ENCODE measurements around the gene JMJD6.
"Not testable (repeated sequence)": the region's sequence is repeated elsewhere in the genome, so short reads cannot be mapped to it uniquely, and the experiment has no call there.

The JMJD6 gene

DNA sequence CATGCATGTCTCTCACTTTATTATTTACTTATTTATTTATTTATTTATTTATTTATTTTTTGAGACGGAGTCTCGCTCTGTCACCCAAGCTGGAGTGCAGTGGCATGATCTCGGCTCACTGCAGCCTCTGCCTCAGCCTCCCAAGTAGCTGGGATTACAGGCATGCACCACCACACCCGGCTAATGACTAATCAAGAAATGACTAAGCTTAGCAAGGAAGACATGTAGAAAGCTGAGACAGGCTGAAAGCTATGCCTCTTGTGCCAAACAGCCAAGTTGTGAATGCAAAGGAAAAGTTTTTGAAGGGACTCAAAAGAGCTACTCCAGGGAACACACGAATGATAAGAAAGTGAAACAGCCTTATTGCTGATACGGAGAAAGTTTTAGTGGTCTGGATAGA, 19.4 kb upstream of the JMJD6 start:
- H3K9ac ChIP-seq (ENCODE audit: low read length); H3K9me3 ChIP-seq (ENCODE audit: control insufficient read depth, low read length); H3K27me3 ChIP-seq (ENCODE audit: control insufficient read depth, insufficient read depth, low read length); H3K36me3 ChIP-seq (ENCODE audit: control insufficient read depth, insufficient read depth, low read length); H3K4me1 ChIP-seq (ENCODE audit: control insufficient read depth, insufficient read depth, low read length); H3K4me3 ChIP-seq (ENCODE audit: low read length): not testable (repeated sequence)

DNA sequence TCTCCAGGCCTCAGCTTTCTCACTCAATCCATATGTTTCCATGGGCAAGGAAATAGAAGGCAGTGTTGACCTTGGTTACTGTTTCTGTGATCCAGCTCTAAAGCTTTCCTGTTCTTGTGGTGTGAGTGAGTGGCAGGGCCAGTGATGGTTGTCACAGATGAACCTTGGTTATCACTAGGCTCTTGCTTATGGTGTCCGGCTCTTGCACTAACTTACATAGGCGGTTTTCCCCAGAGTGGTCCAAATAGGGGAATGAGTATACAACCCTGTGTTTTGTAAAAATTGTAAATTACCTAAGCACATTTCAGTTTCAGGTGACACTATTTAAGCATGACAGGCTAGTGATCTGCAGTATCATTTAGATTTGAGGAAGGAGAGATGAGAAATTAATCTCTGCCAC, 18.3 kb upstream of the JMJD6 start:
- Histone ChIP-seq H3K27me3 (ENCODE audit: control insufficient read depth, insufficient read depth, low read length) (no peaks in the 10 kb centered on the region), H3K9ac (ENCODE audit: low read length) (no peak overlapping the region), H3K36me3 (ENCODE audit: control insufficient read depth, insufficient read depth, low read length) (peaks cover 4% of the 10 kb centered on the region), H3K4me3 (ENCODE audit: low read length) (no peak overlapping the region), H3K9me3 (ENCODE audit: control insufficient read depth, low read length) (no peaks in the 10 kb centered on the region), H3K4me1 (ENCODE audit: control insufficient read depth, insufficient read depth, low read length) (no peaks in the 10 kb centered on the region)

DNA sequence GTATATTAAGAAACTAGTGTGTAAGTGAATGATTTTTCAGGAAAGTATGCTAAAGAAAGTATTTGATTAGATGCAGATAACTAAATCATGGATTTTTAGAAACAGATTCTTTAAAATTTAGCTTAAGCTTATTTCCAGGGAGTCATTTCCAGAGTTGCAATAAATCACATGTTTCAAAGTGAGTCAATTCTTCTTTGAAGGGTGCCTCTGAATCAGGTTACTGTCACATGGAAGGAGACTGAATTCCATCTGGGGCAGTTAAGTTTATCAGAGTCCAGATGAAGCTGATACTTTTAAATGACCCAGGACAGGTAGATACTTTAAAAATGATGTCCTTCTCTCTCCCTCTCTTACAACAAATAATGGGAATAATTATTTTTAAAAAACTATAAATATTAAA, 16.6 kb upstream of the JMJD6 start:
- Histone ChIP-seq H3K27me3 (ENCODE audit: control insufficient read depth, insufficient read depth, low read length) (no peaks in the 10 kb centered on the region), H3K4me1 (ENCODE audit: control insufficient read depth, insufficient read depth, low read length) (no peaks in the 10 kb centered on the region), H3K4me3 (ENCODE audit: low read length) (no peak overlapping the region), H3K36me3 (ENCODE audit: control insufficient read depth, insufficient read depth, low read length) (peaks cover 4% of the 10 kb centered on the region), H3K9me3 (ENCODE audit: control insufficient read depth, low read length) (no peaks in the 10 kb centered on the region), H3K9ac (ENCODE audit: low read length) (no peak overlapping the region)

DNA sequence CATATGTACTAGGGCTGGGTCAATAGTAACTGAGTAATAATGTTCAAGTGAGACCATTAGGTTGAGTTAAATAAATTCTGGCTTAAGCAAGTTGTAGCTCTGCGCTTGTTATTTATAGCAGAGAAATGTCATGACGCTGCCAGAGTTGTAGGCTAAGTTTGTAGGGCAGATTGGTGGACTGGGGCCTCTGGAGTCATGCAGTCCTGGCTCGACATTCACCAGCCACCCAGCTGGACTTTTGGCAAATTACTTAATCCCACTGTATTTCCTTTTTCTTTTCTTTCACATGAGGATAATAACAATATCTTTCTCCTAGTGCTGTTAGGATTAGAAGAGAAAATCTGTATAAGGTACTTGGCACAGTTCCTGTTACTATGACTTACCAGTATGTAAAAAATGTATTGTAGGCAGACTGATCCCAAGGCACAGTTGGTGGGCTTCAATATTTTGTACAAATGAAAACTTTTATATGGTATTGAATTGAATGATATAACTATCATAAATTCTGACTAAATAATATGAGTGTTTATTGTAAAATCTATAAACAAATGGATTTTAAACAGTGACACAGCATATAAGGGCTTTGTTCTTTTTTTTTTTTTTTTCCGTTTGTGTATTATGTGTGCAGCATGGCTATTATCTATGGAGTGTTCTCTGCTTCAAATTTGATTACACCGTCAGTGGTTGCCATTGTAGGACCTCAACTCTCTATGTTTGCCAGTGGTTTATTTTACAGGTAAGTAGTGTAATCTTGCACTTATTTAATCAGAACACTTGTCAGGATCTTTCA, 14.1 kb upstream of the JMJD6 start:
- Histone ChIP-seq H3K9ac (ENCODE audit: low read length) (no peak overlapping the region), H3K27me3 (ENCODE audit: control insufficient read depth, insufficient read depth, low read length) (no peaks in the 10 kb centered on the region), H3K4me1 (ENCODE audit: control insufficient read depth, insufficient read depth, low read length) (no peaks in the 10 kb centered on the region), H3K4me3 (ENCODE audit: low read length) (no peak overlapping the region), H3K36me3 (ENCODE audit: control insufficient read depth, insufficient read depth, low read length) (peaks cover 4% of the 10 kb centered on the region), H3K9me3 (ENCODE audit: control insufficient read depth, low read length) (no peaks in the 10 kb centered on the region)

DNA sequence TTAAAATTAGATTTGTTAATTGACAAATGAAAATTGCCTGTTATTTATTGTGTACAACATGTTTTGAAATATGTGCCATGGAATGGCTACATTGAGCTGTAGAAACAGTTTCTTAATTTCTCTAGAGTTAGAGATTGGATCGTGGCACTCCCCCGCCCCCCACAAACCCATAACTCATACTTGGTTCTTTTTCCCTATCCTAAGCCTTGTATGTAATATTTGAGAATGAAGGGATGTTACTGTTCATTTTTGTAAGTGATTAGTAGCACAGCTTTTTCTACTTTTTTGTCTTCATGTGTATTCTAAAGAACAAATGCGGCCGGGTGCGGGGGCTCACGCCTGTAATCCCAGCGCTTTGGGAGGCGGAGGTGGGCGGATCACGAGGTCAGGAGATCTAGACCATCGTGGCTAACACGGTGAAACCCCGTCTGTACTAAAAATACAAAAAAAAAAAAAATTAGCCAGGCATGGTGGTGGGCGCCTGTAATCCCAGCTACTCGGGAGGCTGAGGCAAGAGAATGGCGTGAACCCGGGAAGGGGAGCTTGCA, 13.2 kb upstream of the JMJD6 start:
- H3K9ac ChIP-seq (ENCODE audit: low read length); H3K27me3 ChIP-seq (ENCODE audit: control insufficient read depth, insufficient read depth, low read length); H3K4me1 ChIP-seq (ENCODE audit: control insufficient read depth, insufficient read depth, low read length); H3K36me3 ChIP-seq (ENCODE audit: control insufficient read depth, insufficient read depth, low read length); H3K9me3 ChIP-seq (ENCODE audit: control insufficient read depth, low read length); H3K4me3 ChIP-seq (ENCODE audit: low read length): not testable (repeated sequence)

DNA sequence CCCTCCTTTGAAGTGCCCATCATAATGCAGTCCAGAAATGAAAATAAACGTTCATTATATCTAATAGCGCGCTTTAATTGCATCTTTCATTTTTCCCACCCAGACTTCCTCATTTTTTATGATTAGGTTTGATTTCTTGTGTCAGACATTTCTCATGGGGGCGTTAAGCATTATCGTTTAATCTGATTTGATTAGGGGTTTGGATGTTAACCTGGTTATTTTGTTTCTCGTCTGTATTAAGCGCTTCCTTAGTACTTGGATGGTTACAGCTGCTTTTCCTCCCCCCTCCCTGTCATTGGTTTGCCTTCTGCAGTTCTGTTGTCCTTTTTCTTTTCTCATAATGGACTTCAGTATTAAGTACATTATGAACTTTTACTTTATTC, 12.1 kb upstream of the JMJD6 start:
- Histone ChIP-seq H3K9me3 (ENCODE audit: control insufficient read depth, low read length) (no peaks in the 10 kb centered on the region), H3K4me3 (ENCODE audit: low read length) (peak overlapping the region; percentile 66), H3K4me1 (ENCODE audit: control insufficient read depth, insufficient read depth, low read length) (peaks cover 12% of the 10 kb centered on the region), H3K9ac (ENCODE audit: low read length) (peak overlapping the region; percentile 78), H3K36me3 (ENCODE audit: control insufficient read depth, insufficient read depth, low read length) (no peaks in the 10 kb centered on the region), H3K27me3 (ENCODE audit: control insufficient read depth, insufficient read depth, low read length) (no peaks in the 10 kb centered on the region)

DNA sequence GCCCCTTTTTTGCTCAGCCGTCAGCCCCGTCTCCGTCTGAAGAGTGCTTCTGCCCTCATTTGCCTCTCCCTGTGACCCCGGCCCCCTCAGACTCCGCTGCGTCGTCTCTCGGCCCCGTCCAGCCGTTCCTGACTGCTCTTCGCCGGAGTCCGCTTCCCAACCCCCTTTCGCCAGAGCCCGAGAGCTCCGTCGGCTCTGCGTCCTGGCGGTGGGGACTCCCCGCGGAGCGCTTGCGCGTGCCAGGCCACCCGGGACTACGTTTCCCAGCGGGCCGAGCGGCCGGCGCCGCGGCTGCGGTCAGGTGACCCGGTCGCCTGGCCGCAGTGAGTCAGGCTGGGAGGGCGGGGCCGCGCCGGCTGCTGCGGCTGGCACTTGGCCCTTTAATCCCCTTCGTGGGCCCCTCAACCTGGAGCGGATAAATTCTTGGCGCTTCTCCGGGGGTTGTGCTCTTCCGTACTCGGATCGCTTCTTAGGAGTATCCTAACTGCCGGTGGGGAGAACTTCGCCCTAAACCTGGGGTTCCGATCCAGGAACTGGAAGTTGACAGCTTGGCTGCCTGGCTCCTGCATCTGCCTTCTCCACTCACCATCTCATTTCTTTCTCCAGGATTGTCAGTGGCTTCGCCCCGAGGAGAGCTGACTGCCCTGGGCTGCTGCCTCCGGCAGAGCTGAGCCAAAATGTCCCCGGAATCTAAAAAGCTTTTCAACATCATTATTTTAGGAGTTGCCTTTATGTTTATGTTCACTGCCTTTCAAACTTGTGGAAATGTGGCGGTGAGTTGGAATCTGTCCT, 11.5 kb upstream of the JMJD6 start, which contains the start of gene MFSD11:
TSS of gene MFSD11 (plus strand) at position 444 of the 792 bp plus-strand sequence. CDS start at position 678, 234 bp downstream.
- Histone ChIP-seq H3K9me3 (ENCODE audit: control insufficient read depth, low read length) (no peaks in the 10 kb centered on the region), H3K4me1 (ENCODE audit: control insufficient read depth, insufficient read depth, low read length) (peaks cover 12% of the 10 kb centered on the region), H3K4me3 (ENCODE audit: low read length) (peak within 1 kb of the TSS; percentile 71), H3K27me3 (ENCODE audit: control insufficient read depth, insufficient read depth, low read length) (no peaks in the 10 kb centered on the region), H3K36me3 (ENCODE audit: control insufficient read depth, insufficient read depth, low read length) (no peaks in the 10 kb centered on the region), H3K9ac (ENCODE audit: low read length) (peak within 1 kb of the TSS; percentile 88)

DNA sequence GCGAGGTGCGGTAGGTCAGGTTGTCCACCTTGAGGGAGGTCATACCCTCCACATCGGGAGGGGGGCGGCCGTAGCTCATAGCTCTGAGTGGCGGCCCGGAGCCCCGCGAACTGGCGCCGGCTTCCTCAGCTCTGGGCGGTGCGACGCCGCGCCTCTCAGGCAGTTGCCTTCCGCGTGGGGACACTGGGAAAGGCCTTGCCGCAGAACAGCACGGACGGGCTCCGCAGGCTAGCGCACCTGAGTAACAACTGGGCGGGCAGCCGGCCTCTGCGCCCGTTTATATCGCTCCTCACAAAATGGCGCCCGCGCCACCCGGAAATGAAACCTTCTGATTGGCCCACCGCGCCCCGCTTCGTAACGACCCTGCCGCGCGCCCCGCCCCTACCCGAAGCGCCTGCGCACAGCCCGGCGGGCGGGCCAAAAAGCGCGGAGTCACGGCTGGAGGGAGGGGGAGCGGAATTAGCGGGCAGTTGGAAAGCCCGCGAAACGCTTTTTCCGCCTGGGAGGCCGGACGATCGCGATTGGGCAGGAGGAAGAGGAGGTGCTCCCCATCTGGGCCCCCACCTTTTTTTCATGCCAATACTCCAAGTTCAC, 10.8 kb upstream of the JMJD6 start, which contains the start of gene SRSF2:
TSS of gene SRSF2 (minus strand) at position 250 of the 594 bp plus-strand sequence. CDS start at position 79, 171 bp downstream.
- Histone ChIP-seq H3K9me3 (ENCODE audit: control insufficient read depth, low read length) (no peaks in the 10 kb centered on the region), H3K27me3 (ENCODE audit: control insufficient read depth, insufficient read depth, low read length) (no peaks in the 10 kb centered on the region), H3K4me1 (ENCODE audit: control insufficient read depth, insufficient read depth, low read length) (peaks cover 12% of the 10 kb centered on the region), H3K4me3 (ENCODE audit: low read length) (peak within 1 kb of the TSS; percentile 76), H3K36me3 (ENCODE audit: control insufficient read depth, insufficient read depth, low read length) (no peaks in the 10 kb centered on the region), H3K9ac (ENCODE audit: low read length) (peak within 1 kb of the TSS; percentile 88)

DNA sequence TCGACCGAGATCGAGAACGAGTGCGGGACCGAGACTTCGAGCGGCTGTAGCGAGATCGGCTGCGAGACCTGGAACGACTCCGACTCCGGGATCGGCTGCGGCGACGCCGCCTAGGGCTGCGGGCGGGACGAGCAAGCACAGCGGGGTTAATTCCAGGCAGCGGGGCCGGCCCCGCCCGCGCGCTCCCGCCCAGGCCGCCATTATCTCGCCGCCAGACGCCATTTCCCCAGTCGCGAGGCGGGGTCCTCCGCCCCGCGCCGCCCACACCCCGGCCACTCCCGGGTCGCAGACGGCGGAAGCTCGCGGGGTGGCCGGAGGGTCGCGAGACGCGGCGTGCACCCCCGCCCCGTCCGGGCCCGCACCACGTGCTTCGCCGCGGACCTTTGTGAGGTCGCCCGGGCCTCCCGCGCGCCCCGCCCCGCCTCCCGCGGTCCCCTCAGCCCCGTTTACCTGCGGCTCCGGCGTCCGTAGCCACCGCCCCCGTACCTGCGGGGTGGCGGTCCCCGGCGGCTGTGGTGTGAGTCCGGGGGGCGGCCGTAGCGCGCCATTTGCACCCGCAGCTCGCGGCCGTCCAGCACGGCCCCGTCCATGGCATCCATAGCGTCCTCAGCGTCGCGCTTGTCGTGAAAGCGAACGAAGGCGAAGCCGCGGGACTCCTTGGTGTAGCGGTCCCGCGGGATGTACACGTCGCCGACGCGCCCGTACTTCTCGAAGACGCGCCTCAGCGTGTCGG, 10.1 kb upstream of the JMJD6 start:
- no peaks in the 10 kb centered on the region for H3K27me3 ChIP-seq (ENCODE audit: control insufficient read depth, insufficient read depth, low read length)
- H3K4me3 ChIP-seq (ENCODE audit: low read length): peak overlapping the region; percentile 76
- H3K4me1 ChIP-seq (ENCODE audit: control insufficient read depth, insufficient read depth, low read length): peaks cover 12% of the 10 kb centered on the region
- peak overlapping the region; percentile 88 for H3K9ac ChIP-seq (ENCODE audit: low read length)
- H3K9me3 ChIP-seq (ENCODE audit: control insufficient read depth, low read length): no peaks in the 10 kb centered on the region
- H3K36me3 ChIP-seq (ENCODE audit: control insufficient read depth, insufficient read depth, low read length): no peaks in the 10 kb centered on the region

DNA sequence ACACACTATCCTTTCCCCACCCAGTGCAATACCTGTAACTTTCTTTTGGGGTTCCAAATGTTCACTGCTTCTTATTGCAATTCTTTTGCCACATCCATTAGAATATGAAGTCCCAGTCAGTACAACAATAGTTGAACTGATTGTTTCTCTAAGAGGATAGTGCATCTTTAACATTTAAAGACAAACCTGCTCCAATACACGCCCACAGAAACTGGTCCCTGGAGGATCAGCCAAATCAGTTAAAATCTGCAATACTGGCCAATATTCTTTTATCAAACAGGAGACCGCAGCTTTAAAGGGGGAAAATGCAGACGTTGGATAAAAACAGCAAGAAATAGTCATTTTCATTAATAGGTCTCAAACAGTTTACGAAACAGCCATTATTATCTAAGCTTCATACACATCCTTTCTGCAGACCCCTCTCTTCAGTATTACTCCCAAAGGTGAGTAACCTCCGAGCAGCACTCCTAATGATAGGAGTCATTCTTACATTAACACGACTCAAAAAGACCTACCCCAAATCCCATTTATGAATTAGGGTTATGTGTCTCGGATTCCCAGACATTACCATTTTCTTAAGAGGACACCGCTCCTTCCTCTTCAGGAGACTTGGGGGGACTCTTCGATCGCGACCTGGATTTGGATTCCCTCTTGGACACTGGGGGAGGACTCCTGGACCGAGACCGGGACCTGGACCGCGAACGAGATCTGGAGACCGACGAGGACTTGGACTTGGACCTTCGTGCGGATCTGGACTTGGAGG, 9.4 kb upstream of the JMJD6 start:
- Histone ChIP-seq H3K27me3 (ENCODE audit: control insufficient read depth, insufficient read depth, low read length) (no peaks in the 10 kb centered on the region), H3K36me3 (ENCODE audit: control insufficient read depth, insufficient read depth, low read length) (no peaks in the 10 kb centered on the region), H3K4me3 (ENCODE audit: low read length) (peak overlapping the region; percentile 76), H3K9me3 (ENCODE audit: control insufficient read depth, low read length) (no peaks in the 10 kb centered on the region), H3K9ac (ENCODE audit: low read length) (peak overlapping the region; percentile 88), H3K4me1 (ENCODE audit: control insufficient read depth, insufficient read depth, low read length) (peaks cover 12% of the 10 kb centered on the region)

DNA sequence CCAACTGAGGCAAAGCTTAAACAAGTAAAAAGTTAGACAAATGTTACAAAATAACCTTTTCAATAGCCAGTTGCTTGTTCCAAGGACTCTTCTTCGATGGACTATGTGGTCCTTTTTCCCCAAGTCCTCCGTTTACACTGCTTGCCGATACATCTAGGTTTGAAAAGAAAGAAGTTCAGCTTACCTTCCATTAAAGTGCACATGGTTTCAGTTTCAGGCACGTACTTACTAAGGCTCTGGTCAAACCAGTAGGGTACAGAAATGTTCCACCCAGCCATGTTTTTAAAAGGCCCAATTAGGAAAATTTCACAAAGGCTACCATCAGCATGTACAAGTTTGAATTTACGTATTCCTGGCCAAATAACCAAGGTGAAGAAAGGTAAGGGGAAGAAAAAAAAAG, 8.6 kb upstream of the JMJD6 start:
- H3K36me3 ChIP-seq (ENCODE audit: control insufficient read depth, insufficient read depth, low read length): no peaks in the 10 kb centered on the region
- H3K4me1 ChIP-seq (ENCODE audit: control insufficient read depth, insufficient read depth, low read length): peaks cover 12% of the 10 kb centered on the region

More for the DNA sequence above, 8.6 kb upstream of the JMJD6 start:
- H3K4me3 ChIP-seq (ENCODE audit: low read length): peak overlapping the region; percentile 76
- H3K9ac ChIP-seq (ENCODE audit: low read length): peak overlapping the region; percentile 50
- H3K9me3 ChIP-seq (ENCODE audit: control insufficient read depth, low read length): no peaks in the 10 kb centered on the region
- no peaks in the 10 kb centered on the region for H3K27me3 ChIP-seq (ENCODE audit: control insufficient read depth, insufficient read depth, low read length)

Data from mucosa of stomach (tissue), 1 donor.